Fibroblast of skin of back (primary cell): ENCODE data around the gene S1PR5. TPM values are rescaled to one million over a fixed set of nuclear protein-coding genes. Genes with fewer than 3 reads are reported as not detected.
"Not testable (repeated sequence)": the region's sequence is repeated elsewhere in the genome, so short reads cannot be mapped to it uniquely, and the experiment has no call there.

Source experiments
- DNase-seq: peaks from one replicate; pipeline ENCODE4 v3.0.0-alpha.2; 2013
- polyA plus RNA-seq, 2 experiments: library from polyadenylated mRNA; unstranded; fragments of 120-200 nt; gene quantifications; one replicate each; pipeline ENCODE4 v1.2.1, GENCODE V29; 2013; ENCODE audit not compliant: insufficient read length in 2 of 2

S1PR5 gene, protein sequence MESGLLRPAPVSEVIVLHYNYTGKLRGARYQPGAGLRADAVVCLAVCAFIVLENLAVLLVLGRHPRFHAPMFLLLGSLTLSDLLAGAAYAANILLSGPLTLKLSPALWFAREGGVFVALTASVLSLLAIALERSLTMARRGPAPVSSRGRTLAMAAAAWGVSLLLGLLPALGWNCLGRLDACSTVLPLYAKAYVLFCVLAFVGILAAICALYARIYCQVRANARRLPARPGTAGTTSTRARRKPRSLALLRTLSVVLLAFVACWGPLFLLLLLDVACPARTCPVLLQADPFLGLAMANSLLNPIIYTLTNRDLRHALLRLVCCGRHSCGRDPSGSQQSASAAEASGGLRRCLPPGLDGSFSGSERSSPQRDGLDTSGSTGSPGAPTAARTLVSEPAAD
- 0.29 TPM for polyA plus RNA-seq (2013, experiment 1 of 2; ENCODE audit: insufficient read length)
- polyA plus RNA-seq (2013, experiment 2 of 2; ENCODE audit: insufficient read length) = 0.73 TPM

DNA sequence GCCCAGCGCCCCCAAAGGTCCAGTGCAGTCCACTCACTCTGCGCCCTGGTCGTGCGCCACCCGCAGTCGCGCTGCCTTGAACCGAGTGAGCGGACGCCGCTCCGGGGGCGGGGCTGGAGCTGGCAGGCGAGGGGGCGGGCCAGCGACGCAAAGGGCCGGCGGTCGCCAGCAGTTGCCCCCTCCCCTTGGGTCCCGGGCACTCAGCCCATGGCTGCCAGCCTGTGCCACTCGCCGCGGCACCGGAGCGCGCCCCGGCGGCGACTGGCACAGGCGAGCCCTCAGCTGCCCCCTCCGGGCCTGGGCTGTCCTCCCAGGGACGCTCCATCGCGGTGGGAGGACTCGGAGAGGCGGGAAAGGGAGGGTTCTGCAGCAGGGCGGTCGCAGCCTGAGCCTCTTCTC, at the start of gene S1PR5:
Gene S1PR5 (minus strand): TSS at position 87 of the 399 bp plus-strand sequence. CDS start 2,436 bp downstream, outside the sequence.
- no peak for DNase-seq

DNA sequence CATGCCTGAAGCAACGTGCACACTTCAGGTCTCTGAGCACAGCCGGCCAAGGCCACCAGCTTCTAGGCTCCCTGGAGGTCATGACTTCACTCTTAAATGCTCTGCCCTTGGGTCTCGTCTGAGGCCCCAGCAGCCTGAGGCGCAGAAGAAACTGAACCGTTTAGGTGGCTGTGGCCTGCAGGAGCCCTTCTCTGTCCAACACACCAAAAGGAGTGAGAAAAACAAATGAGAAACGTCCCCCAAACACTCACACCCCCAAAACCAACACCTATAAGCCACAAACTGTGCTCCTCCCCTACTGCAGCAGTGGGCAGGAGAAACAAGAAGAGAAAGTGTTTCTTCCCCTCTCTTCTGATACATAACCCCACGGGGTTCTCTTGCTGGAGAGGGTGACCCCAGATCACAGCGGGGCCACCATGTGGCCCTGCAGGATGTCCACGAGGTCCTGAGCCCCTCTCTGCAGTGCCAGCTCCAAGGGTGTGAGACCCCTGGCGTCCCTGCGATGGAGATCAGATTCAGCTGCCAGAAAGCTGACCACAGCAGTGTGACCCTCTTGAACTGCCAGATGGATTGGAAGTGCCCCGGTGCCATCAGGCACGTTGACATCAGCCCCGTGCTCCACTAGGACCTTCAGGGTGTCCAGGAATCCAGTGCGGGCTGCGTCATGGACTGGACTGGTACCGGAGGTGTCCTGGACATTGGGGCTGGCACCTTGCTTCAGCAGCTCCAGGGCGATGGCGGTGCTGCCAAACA, 49.6 kb upstream of the S1PR5 start:
- no peak for DNase-seq

DNA sequence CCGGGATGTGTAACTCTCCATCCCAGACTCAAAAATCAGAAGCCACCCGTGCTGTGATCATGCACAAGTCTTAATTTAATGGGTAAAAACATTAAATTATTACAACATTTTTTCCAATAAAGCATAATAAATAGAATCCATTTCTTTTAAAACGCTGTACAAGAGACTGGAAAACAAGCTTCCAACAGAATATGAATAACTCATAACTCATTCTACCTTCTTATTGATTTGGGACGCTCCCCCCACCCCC, 49.1 kb upstream of the S1PR5 start:
- DNase-seq = no peak

DNA sequence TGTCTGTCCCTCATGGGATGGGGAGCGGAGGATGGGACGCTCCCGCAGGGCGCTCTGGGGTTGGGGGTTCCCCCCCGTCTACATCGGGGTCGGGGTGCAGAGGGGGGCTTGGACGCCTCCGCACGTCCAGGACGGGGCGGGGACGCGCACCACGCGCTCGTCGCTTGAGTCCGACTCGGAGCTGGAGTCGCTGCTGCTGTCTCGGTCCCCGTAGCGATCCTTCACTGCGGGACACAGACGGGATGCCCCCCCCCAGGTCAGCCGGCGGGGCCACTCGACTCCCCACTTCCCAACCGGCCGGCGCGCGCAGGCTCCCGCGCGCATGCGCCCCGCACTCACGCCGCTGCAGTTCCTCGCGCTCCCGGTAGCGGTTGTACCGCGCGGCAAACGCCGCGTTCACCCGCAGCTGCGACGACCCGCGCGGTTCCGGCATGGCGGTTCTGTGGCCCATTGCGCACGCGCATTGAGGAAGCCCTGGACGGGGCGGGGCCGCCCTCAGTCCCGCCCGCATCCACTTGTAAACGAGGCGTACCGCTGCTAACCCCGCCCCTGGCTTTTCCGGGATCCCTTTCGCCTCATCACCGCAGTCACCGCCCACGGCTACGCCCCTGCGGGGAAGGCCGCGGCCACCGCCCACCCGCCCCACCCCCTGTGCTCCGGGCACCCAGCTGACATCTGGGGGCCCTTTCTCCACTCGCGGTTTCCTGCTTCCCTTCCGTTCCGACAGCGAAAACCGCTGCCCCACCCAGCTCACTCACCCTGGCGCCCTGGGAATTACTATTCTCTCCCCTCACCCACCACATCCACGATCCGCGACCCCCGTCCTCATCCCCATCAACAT, 48.5 kb upstream of the S1PR5 start, which contains the start of gene KRI1:
Gene KRI1 (minus strand): TSS at position 444 of the 841 bp plus-strand sequence. CDS start 11 bp downstream, at position 433.
- peak; percentile 96 for DNase-seq

DNA sequence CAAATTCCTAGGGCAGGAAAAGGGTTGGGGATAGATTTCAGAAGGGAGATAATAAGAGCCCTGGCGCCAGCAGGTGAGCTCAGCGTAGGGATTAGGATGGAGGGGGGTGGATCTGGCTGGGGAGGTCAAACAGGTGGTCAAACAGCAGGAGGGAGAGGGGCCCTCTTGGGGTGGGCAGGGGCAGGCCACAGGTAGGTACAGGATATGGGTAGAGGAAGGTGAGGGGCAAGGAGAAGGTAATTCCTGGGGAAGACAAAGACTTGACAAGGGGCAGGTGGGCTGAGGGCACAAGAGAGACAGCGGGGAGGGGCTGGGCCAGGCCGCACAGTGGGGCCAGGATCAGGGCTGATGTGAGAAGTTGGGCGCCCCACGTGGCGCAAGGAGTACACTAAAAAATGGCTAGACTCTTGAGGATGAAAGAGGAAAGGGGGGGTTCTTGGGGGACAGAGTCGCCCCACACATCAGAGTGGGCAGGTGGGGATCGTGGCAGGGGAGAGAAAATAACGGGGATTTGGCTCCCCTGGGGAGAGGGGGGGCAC, 47.9 kb upstream of the S1PR5 start:
- DNase-seq = peak; percentile 43

DNA sequence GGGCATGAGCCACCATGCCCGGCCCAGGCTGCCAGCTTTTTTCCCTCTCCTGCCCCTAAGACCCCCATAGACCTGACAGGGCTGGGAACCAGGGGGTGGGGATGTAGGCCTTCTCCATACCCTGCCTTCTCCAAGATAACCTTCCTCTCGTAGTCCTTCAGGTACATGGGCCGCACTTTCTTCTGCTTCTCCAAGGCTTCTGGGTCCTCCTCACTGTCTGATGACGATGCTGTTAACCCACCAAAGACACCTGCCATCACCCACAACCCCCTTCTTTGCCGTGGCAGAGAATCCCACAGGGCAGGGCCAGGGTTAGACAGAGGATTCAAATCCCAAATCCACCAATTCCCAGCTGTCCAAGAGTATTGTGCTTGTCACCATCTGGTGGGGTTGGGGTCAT, 45.4 kb upstream of the S1PR5 start:
- no peak for DNase-seq

DNA sequence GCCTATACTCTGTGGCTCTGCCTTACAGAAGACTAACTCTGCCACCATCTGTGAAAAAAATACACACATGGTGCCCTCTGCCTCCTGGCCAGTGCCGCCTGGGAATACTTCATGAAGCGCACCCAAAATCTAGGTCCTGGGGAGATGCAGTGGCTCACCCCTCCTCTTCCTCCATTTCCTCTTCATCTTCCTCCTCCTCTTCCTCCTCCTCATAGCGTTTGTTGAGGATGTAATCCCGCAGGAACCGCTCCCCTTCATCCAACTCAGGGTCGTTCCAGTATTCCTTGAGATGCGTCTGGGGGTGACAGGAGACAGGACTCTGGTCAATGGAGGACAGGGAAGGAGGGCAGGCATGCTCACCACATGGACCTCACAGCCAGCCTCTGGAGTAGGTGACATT, 42.9 kb upstream of the S1PR5 start:
- DNase-seq = no peak

DNA sequence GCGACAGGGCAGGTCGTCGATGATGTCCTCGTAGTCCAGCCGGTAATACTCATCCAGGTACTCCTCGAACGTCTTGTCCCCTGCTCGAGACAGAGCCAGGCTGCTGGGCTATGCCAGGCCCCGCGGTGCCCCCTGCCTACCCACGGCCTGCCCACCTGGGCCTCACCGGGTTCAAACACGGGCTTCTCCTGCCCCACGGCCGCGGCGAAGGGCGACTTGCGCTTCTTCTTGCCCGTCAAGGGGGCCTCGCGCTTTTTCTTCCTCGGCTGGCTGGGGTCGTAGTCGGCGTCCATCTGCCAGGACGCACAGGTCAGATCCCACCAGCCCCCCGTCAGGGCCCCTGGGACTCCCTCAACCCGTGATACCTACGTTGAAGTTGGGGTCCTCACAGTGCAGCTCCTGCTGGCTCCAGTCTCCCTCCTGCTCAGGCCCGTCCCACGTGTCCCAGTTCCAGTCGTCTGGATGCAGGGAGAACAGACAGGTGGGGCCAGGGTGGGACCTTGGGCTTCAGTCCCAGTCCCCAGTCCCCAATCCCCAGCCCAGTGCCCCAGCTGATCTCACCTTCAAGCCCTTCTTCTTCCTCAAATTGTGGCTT, 40.5 kb upstream of the S1PR5 start:
- DNase-seq = no peak

DNA sequence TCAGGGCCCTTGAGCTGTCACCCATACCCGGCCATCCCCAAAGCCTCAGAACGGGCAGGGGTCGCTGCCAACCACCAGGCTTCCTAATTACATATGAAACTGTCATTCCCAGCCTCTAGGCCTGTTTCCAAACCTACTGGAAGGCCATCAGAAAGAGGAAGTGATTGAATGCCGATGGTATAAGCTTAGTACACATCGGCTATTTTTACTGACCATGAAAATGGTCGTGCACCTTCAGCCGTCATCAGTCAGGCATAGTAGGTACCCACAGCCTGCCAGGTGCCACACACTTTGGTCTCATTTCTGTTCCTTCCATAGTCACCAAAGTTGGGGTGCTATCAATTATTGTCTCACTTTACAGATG, 38.3 kb upstream of the S1PR5 start:
- no peak for DNase-seq

DNA sequence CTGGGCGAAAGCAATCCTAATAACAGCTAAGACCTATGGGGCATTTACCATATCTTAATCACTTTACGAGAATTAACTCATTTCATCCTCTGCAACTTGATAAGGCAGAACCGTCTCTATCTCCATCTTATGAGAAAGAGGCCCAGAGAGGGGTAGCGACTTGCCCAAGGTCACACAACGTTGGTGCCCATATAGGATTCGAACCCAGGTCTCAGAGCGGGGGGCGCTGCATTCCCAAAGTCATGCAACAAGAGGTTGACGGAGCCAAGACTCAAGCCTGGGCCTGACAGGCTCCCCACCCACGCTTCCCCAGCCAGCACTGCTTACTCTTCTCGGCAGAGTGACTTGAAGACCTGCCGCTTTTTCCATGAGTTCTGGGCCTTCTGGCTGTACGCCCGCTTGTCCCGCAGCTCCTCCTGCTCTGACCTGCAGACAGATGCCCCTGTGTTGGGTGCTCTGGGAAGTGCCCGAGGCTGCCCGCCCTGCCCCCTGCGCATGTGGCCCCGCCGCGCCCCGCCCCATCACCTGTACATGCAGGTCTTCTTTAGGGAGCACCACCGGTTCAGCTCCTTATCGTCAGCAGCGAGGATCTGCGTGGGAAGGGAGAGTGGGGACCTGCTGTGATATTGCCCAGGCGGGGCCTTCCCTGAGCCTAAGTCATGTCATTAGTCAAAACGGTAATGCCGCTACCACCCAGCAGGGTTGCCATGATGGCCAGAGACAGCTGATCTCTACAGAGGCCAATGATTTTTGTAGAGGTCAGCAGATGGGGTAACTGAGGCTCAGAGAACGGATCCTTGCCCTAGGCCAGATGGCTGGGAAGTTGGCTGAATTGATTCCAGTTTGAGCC, 37.7 kb upstream of the S1PR5 start:
- DNase-seq = no peak

DNA sequence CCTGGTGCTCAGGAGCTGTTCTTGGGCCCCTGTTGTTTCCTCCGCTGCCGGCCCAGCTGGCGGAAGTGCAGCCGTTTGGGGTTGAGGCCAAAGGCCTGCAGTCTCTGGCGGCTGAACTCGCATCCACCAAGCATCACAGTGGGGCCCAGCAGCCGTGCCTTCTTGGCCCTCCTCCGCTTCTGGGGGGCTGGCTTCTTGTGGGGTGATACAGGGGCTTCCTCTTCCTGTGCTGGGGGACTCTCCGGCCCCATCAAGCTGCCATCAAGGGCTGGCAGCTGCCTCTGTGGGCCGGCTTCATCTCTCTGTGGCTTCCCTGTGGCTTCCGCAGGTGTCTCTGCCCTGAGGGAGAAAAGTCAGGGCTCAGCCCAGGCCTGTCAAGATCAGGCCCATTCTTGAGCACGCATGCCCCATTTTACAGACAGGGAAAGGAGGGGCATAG, 36.7 kb upstream of the S1PR5 start:
- DNase-seq = no peak

DNA sequence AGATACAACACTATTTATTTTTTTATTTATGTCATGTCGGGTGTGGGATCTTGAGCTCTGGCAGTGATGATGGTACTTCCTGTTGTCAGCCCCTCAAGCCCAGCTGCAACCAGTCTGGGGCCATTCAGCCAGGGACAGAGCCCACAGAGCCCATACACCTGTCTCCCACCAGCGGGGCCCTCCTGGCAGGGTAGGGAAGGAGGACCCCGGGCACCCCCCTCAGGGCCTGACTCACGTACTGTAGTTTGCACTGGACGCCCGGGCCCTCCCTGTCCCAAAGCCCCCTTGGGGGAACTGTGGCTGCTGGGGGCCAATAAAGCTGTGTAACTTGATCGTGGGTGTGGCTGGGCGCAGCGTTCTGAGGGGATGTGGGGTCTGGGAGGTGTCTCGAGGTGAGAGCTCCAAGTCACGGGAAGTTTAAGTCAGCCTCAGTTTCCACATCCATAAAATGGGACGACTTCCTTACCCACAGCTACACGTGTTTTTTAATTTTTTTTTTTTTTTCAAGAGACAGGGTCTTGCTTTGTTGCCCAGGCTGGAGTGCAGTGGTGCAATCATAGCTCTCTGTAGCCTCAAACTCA, 35.9 kb upstream of the S1PR5 start:
- DNase-seq = no peak

DNA sequence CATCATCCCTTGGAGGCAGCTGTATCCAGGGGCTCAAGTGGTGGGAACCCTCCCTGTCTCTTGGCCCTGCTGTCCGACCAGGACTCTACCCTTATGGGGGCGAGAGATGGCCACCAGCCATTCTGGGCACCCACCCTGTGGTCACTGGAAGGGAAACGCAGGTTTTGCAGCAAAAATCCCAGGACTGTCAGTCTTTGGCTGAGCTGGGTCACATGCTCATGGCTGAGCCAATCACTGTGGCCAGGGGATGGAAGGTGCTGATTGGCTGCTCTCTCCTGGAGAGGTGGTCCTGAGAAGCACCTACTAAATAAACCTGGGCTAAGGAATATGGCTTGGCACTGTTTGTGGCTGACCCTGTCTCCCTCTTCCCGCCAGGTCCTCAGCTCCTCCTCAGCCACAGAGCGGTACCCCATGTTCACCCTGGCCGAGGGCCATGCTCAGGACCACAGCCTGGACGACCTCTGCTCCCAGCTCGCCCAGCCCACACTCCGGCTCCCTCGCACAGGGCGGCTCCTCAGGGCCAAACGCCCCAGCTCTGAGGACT, 35.3 kb upstream of the S1PR5 start:
- DNase-seq = no peak

DNA sequence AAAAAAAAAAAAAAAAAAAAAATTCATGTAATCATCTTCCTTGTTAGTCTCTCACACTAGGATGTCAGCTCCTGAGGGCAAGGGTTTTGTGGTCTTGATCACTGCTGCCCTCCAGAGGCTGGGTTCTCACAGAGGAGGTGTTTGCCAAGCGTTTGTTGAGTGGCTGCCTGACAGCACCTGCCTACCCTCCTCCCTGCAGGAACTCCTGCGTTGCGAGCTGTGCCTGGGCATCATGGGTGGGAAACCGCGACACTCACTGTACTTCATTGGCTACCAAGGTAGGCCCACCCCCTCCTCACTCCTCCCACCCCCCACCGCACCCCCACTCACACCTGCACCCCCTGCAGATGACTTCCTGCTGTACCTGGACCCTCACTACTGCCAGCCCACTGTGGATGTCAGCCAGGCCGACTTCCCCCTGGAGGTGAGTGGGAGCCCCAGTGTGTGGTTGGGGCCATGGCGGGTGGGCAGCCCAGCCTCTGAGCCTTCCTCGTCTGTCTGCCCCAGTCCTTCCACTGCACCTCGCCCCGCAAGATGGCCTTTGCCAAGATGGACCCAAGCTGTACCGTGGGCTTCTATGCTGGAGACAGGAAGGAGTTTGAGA, 34.6 kb upstream of the S1PR5 start:
- DNase-seq = peak; percentile 36

DNA sequence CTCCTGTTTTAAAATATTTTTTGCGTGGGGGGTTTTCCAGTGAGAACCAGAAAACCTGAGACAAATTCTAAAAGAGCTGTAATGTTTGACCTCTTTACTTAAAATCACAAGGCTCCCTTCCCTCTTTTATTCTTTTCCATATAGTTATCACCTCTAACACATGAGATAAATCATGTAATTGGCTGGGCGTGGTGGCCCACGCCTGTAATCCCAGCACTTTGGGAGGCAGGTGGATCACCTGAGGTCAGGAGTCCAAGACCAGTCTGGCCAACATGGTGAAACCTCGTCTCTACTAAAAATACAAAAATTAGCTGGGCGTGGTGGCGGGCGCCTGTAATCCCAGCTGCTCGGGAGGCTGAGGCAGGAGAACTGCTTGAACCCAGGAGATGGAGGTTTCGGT, 33.8 kb upstream of the S1PR5 start:
- not testable (repeated sequence) for DNase-seq

DNA sequence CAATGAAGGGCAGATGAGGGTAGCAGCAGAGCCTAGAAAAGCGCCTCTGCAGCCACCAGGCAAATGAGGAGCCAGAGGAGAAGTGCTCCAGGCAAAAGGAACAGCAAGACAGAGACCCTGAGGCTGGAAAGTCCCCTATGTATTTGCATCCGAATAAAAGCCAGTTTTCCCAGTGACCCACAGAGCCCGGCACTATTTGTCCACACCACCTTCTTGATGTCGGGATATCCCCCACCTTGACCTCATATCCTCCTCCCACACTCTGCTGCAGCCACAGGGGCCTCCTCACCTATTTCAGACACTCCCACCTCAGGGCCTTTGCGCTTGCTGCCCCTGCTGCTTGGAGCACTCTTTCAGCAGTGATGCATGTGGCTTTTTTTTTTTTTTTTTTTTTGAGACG, 33.1 kb upstream of the S1PR5 start:
- no peak for DNase-seq

DNA sequence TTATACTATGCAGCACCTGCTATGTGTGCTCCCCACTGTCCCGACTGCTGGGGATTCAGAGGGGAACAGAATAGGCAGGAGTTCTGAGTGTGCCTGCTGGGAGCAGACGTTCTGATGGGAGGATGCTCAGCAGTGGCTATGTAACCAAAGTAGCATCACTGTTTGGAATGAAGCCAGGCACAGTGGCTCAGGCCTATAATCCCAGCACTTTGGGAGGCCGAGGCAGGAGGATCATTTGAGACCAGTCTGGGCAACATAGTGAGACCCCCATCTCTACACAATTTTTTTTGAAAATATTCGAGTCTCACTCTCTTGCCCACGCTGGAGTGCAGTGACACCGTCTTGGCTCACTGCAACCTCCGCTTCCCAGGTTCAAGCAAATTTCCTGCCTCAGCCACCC, 32.5 kb upstream of the S1PR5 start:
- DNase-seq = no peak

DNA sequence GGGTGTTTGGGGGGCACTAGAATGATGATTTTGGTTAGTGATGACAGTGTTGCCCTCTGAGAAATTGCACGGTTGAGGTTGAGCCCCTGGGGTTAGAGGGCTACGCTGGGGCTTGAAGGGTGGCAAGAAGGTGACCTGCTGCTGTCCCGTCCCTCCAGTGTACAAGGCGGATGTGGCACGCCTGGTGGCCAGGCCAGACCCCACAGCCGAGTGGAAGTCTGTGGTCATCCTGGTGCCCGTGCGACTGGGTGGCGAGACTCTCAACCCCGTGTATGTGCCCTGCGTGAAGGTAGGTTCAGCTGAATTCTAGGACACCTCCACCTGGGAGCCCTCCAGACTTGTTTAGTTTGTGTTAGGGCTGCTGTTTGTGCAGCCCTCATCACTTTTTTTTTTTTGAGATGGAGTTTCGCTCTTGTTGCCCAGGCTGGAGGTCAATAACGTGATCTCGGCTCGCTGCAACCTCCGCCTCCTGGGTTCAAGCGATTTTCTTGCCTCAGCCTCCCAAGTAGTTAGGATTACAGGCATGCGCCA, 31.6 kb upstream of the S1PR5 start:
- DNase-seq = no peak

DNA sequence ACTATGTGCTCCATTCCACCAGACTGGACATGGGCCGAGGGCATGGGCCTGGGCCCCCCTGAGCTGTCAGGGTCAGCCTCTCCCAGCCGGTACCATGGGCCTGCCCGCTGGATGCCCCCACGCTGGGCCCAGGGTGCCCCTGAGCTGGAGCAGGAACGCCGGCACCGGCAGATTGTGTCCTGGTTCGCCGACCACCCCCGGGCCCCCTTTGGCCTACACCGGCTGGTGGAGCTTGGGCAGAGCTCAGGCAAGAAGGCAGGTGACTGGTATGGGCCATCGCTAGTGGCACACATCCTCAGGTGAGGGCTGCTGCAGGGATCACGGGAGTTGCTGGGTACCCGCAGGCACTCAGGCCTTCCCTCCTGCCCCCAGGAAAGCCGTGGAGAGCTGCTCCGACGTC, 29.6 kb upstream of the S1PR5 start:
- DNase-seq = no peak

DNA sequence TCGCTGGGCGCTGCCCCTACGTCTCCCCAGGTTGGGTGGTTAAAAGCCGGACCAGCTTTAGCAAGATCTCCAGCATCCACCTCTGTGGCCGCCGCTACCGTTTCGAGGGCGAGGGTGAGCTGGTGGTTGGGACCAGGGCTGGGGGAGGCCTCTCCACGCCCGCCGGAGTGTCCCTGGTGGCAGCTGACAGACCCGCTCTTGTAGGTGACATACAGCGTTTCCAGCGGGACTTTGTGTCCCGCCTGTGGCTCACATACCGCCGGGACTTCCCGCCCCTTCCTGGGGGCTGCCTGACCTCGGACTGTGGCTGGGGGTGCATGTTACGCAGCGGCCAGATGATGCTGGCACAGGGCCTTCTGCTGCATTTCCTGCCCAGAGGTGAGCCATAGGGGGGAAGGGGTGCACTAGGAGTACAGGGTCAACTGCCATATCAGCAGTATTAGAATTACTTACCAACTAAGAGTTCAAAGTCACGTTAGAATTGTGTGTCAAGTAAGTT, 27.6 kb upstream of the S1PR5 start:
- no peak for DNase-seq
